Fibroblast of skin of left quadriceps (primary cell): ENCODE measurements around the gene ARL8A.
"Not testable (repeated sequence)": the region's sequence is repeated elsewhere in the genome, so short reads cannot be mapped to it uniquely, and the experiment has no call there.

Source experiments
- DNase-seq, 2 experiments: peaks; one replicate each; pipeline ENCODE4 v3.0.0-alpha.2; 2013; ENCODE audit warnings: low read depth in 2 of 2

The ARL8A gene

GRCh38 chr1:202144402-202145067, at the start of gene ARL8A:
Gene ARL8A (minus strand): TSS chr1:202144737. CDS start chr1:202144572, 165 bp downstream.
- DNase-seq: peak in 1 of 2 experiments; percentile 8

- DNase-seq: no peak
Measured at GRCh38 chr1:202194328-202194648, 49.8 kb upstream of the ARL8A start.

DNA sequence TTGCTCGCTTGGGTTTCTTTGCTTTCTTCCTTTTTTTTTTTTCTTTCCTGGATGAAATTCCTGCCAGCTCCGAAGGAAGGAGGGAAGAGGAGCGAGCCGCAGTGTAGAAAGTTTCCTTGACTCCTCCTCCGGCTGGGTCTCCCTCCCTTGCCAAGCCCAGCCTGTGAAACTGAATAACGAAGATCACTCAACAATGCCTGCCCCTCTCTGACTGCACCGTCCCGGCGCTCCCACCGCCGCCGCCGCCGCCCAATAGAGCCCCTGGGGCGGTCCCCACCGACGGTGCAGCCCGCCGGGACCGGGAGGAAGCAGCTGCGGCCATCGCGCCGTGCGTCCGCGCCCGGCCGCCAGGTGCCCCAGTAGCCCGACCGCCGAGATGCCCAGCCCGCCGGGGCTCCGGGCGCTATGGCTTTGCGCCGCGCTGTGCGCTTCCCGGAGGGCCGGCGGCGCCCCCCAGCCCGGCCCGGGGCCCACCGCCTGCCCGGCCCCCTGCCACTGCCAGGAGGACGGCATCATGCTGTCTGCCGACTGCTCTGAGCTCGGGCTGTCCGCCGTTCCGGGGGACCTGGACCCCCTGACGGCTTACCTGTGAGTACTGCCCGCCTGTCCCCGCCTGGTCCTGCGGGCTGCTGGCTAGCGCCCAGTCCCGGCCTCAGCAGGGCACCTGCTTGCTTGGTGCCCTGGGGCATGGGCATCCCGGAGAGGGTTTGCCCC, 49.2 kb upstream of the ARL8A start, which contains the start of gene LGR6:
TSS of gene LGR6 (plus strand) at position 186 of the 714 bp plus-strand sequence. CDS start at position 377, 191 bp downstream.
- no peak for DNase-seq

DNA sequence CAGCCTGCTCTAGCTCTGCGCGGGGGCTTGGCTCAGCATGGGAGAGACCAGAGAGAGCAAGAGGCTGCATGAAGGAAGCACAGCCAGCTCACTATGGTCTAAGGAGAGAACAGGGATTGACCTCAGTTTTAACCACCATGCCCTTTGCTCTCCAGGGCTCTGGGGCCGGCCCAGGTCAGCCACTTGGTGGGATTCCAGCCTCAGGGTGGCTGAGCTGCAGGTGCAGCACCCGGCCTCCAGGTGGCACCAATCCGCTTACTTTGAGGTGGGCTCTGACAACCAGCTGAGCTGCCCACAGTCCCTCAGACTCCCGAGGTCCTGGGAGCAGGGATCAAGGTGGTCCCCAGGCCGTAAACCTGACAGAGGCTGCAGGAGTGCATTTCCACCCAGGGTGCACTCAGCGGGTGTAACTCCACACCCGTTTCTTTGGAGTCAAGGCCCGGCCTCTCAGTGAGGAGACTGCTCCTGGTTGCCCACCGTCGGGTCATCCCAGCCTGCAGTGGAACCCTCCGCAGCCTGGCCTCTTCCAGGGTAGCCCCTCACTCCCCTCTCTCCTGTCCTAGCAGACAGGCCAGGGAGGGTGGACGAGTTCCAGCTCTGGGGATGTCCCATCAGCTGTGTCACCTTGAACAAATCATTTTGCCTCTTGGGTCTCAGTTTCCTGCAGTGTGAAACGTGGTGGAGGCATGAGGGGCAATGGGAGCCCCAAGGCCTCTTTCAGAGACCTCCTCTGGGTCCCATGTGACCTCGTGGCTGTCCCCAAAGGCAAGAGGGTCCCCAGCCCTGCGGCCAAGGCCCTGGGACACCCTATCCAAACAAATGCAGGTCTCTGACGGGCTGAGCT, 48.5 kb upstream of the ARL8A start:
- DNase-seq: peak in 1 of 2 experiments; percentile 6

GRCh38 chr1:202191391-202191790, 46.9 kb upstream of the ARL8A start:
- not testable (repeated sequence) for DNase-seq

DNA sequence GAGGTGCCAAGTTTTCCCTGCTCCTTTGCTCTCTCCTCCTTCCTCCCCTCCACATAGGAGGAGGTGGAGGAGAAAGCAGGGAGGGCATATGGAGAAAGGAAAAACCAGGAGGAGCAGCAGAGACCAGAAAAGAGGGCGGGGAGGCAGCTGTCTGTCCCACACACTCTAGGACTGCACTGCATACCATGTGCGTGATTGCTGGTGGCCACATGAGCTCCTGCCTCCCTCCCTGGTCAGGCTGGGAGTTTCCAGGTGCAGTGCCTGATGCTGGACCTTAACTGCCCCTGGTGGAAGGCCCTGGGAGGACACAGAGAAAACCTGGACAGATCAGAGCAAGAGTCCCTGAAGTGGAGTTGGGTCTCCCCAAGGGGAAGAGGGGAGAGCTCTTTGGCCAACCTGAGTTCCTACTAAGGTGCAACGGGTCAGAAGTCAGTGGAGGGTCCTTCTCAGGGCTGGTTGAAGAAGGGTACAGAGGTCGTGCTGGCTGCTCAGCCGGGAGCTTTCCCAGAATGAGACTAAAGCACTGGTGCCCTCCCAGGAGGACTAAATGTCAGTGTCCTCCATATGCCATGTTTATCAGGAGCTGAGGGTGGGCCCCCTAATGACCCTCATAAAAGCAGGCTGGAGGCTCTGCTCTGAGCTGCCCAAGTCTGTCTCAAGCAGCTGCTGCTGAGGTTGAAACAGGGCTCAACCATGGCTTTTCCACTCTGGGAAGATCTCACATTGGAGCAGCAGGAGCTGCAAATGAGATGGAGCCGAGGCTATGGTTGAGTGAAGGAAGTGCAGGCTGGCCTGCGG, 45.6 kb upstream of the ARL8A start:
- DNase-seq: no peak

DNA sequence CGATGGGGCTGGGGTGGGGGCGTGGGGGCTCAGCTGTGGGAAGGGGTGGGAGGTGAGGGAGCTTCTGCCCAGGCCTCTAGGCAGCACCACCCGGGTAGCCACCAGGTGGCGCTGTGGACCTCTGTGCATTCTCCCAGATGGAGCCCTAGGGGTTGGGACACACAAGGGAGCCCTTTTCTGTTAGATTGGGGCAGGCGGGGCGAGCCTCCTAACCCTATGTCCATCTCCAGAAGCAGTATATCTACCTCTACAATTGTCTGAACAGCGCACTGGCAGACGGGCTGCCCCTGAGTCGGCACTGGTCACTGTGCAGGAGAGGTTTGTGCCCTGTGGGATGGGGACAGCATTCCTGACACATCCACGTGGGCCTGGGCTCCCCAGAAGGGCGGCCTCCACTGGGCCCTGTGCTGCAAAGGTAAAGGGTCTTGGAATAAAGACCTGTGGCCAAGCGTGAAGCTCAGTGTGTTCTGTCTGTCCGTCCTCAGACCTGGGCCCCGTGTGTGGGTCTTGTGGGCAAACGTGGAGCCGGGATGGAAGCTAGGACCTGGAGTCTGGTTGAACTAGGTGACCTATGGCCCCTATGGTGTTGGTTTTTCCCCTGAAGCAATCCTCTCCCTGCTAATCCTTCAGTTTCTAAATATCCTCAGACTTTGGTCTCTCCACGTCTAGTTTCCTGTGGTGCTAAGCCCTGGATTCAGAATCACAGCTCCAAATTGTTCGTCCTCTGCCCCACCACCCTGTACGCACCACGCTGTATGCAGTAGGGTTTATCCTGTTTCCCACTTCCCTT, 44.7 kb upstream of the ARL8A start:
- peak in 1 of 2 experiments; percentile 6 for DNase-seq

DNA sequence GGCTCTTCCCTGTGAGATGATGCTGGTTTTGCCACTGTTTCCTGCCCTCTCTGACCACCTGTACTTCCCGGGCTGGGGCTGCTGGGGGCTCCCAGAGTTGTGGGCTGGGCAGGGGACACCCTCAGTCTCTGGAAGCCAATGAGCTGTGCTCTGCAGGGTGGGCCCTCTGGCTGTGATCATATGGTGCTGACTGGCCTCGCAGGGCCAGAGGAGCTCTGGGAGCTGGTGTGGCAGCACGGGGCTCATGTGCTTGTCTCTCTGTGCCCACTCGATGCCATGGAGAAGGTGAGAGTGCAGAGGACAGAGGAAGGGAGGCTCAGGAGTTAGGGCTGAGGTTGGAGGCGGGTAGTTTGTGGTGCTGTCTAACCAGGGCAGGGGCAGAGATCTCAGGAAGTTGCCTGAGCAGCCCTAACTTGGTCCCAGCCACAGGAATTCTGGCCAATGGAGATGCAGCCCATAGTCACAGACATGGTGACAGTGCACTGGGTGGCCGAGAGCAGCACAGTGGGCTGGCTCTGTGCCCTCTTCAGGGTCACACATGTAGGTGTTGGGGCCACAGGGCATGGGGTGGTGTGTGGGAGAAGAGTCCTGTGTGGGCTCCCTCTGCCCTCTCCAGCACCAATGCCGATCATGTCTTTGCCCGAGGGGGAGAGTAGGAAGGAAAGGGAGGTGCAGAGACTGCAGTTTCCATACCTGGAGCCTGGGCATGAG, 43.3 kb upstream of the ARL8A start:
- no peak for DNase-seq

GRCh38 chr1:202187041-202187671, 42.6 kb upstream of the ARL8A start:
- no peak for DNase-seq

GRCh38 chr1:202186327-202186726, 41.8 kb upstream of the ARL8A start:
- DNase-seq: no peak

- DNase-seq: peak; percentile 63 to 64
Measured at GRCh38 chr1:202184750-202185460, 40.4 kb upstream of the ARL8A start.

- no peak for DNase-seq
Measured at GRCh38 chr1:202182040-202182877, 37.7 kb upstream of the ARL8A start.

DNA sequence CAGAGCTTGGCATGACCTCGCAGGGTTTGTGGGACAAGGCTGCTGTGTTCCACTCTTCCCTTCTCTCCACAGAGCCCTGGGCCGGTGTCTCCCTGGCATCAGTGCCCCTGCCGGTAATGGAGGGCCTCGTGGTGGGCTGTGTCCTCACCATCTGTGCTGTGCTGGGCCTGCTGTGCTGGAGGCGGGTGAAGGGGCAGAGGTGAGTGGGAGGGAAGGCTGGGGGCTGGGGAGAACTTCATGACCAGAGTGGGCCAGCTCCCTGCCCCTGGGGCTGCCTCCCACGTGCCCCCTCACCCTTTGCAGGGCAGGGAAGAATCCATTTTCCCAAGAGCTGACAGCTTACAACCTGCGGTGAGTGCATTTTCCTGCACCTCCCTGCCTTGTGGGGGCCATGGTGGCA, 37.0 kb upstream of the ARL8A start:
- no peak for DNase-seq

DNA sequence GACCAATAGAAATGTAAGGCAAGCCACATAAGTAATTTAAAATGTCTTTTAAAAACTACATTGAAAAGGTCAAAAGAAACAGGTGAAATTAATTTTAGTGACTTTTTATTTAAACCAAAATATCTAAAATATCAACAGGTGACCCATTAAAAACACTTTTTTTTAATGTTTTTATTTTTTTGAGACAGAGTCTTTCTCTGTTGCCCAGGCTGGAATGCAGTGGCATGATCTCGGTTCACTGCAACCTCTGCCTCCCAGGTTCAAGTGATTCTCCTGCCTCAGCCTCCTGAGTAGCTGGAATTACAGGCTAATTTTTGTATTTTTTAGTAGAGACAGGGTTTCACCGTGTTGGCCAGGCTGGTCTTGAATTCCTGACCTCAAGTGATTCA, 36.2 kb upstream of the ARL8A start:
- DNase-seq: not testable (repeated sequence)

- DNase-seq: no peak
Measured at GRCh38 chr1:202179828-202180750, 35.6 kb upstream of the ARL8A start.

- no peak for DNase-seq
Measured at GRCh38 chr1:202176949-202177927, 32.7 kb upstream of the ARL8A start.
